Measurements from ENCODE around the gene IL19.

The IL19 gene

DNA sequence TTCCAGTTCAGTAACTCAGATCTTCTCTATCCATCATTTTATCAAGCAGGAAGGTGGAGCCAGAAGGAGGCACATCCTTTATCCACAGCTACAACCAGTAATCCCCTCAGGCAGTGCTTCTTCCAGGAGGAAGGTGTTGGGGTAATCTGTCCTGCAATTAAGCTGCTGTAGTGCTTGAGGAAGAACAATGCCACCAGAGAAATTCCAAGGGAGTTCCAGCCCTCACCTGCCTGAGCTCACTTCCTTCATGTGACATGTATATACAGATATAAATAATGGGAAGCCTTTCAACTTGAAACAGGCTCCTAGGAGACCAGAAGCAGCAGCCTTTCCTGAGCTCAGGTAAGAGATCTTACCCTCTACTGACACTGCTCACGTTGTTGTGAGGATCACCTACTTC lies 92.7 kb downstream of the IL19 start:
- Histone ChIP-seq H3K9me3 (ENCODE audit: control insufficient read depth, insufficient read depth, low read depth, low read length) (no peaks in the 10 kb centered on the region), H3K4me1 (ENCODE audit: control insufficient read depth, insufficient read depth, low read length) (no peaks in the 10 kb centered on the region), H3K9ac (ENCODE audit: low read length) (no peak overlapping the region), H3K36me3 (ENCODE audit: control insufficient read depth, insufficient read depth, low read length) (no peaks in the 10 kb centered on the region), H3K27ac (ENCODE audit: low read depth, low read length) (no peak overlapping the region), H3K4me3 (ENCODE audit: low read depth, low read length) (no peak overlapping the region), H3K27me3 (ENCODE audit: control insufficient read depth, insufficient read depth, low read length) (peaks cover 5% of the 10 kb centered on the region; the same call in 1 of the 2 replicates)

DNA sequence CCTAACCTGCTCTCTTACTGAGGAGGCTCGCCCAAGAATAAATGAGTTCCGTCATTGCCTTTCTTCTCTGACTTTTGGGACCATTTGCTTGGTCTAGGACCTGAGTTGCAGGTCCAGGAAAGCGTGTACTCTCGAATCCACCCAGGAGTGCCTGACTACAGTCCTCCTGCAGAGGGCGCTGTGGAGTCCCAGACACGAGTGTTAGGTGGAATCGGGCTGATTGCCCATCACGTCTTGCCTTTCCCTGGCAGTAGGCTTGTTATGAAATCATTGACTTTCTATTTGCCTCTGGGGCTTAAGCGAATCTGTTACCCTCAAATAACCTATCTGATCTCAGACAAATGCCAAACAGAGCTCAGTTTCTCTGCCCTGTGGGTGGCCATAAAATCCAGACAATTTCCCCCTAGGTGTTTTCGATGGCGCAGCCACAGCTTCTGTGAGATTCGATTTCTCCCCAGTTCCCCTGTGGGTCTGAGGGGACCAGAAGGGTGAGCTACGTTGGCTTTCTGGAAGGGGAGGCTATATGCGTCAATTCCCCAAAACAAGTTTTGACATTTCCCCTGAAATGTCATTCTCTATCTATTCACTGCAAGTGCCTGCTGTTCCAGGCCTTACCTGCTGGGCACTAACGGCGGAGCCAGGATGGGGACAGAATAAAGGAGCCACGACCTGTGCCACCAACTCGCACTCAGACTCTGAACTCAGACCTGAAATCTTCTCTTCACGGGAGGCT lies 94.5 kb downstream of the IL19 start, which contains the start of gene IL20:
TSS of gene IL20 (plus strand) at position 685 of the 733 bp plus-strand sequence. CDS start 230 bp downstream, outside the sequence.
- no peak within 1 kb of the TSS for H3K27ac ChIP-seq (ENCODE audit: low read depth, low read length)
- H3K4me3 ChIP-seq (ENCODE audit: low read depth, low read length), result no peak within 1 kb of the TSS
- no peaks in the 10 kb centered on the region for H3K36me3 ChIP-seq (ENCODE audit: control insufficient read depth, insufficient read depth, low read length)
- H3K9ac ChIP-seq (ENCODE audit: low read length), result no peak within 1 kb of the TSS
- no peaks in the 10 kb centered on the region for H3K9me3 ChIP-seq (ENCODE audit: control insufficient read depth, insufficient read depth, low read depth, low read length)
- no peaks in the 10 kb centered on the region for H3K4me1 ChIP-seq (ENCODE audit: control insufficient read depth, insufficient read depth, low read length)
- H3K27me3 ChIP-seq (ENCODE audit: control insufficient read depth, insufficient read depth, low read length), result no peaks in the 10 kb centered on the region; the same call in 1 of the 2 replicates

DNA sequence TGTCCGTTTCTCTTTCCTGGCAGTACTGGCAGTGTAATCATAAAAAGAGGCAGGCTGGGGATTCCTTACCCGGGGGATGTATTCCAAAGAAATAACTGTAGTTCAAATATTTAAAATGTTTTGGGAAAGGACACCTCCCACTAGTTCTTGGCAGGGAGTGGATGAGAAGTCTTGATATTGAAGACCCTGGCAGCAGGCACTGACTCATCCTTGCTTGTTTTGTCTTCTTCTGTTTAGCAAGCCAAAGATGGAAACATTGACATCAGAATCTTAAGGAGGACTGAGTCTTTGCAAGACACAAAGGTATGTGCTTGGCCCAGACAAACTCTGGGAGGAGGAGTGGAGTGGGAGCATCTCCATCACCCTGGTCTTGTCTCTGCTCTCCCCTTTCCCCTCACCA lies 95.5 kb downstream of the IL19 start:
- Histone ChIP-seq H3K27ac (ENCODE audit: low read depth, low read length) (no peak overlapping the region), H3K27me3 (ENCODE audit: control insufficient read depth, insufficient read depth, low read length) (no peaks in the 10 kb centered on the region; the same call in 1 of the 2 replicates), H3K36me3 (ENCODE audit: control insufficient read depth, insufficient read depth, low read length) (no peaks in the 10 kb centered on the region), H3K9ac (ENCODE audit: low read length) (no peak overlapping the region), H3K4me1 (ENCODE audit: control insufficient read depth, insufficient read depth, low read length) (no peaks in the 10 kb centered on the region), H3K4me3 (ENCODE audit: low read depth, low read length) (no peak overlapping the region), H3K9me3 (ENCODE audit: control insufficient read depth, insufficient read depth, low read depth, low read length) (no peaks in the 10 kb centered on the region)

DNA sequence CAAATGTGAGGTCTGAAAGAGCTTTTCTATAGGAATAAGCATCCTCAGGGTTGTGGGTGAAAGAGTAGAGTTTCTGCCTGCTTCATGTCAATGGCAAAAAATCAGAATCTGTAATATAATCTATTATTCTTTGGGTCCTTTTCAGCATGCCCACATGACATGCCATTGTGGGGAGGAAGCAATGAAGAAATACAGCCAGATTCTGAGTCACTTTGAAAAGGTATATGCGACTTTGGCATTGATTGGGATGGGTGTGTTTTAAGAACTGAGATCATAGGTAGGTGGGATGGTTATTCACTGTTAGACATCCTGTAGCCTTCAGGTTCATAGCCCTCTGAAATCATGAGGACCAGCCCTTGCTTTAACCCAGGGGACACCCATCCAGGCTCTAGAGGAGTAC lies 96.7 kb downstream of the IL19 start:
- H3K27me3 ChIP-seq (ENCODE audit: control insufficient read depth, insufficient read depth, low read length), result no peaks in the 10 kb centered on the region; the same call in 1 of the 2 replicates

DNA sequence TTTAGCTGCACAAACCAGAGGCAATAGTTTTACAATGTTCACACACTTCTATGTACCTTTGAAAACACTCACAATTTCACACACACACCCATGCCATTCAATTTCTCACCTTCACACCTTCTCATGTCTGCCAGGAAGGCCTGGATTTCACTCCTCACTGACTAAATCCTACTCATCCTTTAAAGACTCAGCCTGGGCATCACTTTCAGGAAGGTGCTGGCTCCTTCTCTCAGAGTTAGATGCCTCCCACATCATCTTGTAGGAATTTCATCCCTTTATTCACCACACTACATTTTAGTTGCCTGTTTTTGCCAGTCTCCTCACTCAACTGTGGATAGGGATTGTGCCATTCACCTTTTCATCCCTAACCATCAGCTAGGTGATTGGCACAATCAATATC lies 97.1 kb downstream of the IL19 start:
- Histone ChIP-seq H3K27ac (ENCODE audit: low read depth, low read length) (no peak overlapping the region), H3K27me3 (ENCODE audit: control insufficient read depth, insufficient read depth, low read length) (no peaks in the 10 kb centered on the region; the same call in 1 of the 2 replicates), H3K9ac (ENCODE audit: low read length) (no peak overlapping the region), H3K9me3 (ENCODE audit: control insufficient read depth, insufficient read depth, low read depth, low read length) (peaks cover 5% of the 10 kb centered on the region; the same call in 1 of the 2 replicates), H3K4me3 (ENCODE audit: low read depth, low read length) (no peak overlapping the region), H3K4me1 (ENCODE audit: control insufficient read depth, insufficient read depth, low read length) (no peaks in the 10 kb centered on the region), H3K36me3 (ENCODE audit: control insufficient read depth, insufficient read depth, low read length) (no peaks in the 10 kb centered on the region)

More for the DNA sequence above, 96.7 kb downstream of the IL19 start:
- Histone ChIP-seq H3K9ac (ENCODE audit: low read length) (no peak overlapping the region), H3K9me3 (ENCODE audit: control insufficient read depth, insufficient read depth, low read depth, low read length) (peaks cover 2% of the 10 kb centered on the region; the same call in 1 of the 2 replicates), H3K4me1 (ENCODE audit: control insufficient read depth, insufficient read depth, low read length) (no peaks in the 10 kb centered on the region), H3K27ac (ENCODE audit: low read depth, low read length) (no peak overlapping the region), H3K36me3 (ENCODE audit: control insufficient read depth, insufficient read depth, low read length) (no peaks in the 10 kb centered on the region), H3K4me3 (ENCODE audit: low read depth, low read length) (no peak overlapping the region)

DNA sequence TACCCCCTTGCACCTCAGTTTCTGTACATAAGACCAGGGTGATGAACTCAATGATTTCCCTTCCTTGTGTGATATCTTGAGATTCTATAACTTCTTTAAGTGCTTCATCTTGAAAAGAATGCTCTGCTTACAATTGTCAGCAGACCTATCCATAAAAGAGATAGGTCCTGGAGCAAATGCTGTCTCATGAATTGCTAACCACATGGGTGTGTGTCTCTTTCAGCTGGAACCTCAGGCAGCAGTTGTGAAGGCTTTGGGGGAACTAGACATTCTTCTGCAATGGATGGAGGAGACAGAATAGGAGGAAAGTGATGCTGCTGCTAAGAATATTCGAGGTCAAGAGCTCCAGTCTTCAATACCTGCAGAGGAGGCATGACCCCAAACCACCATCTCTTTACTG lies 97.7 kb downstream of the IL19 start:
- no peaks in the 10 kb centered on the region; the same call in 1 of the 2 replicates for H3K27me3 ChIP-seq (ENCODE audit: control insufficient read depth, insufficient read depth, low read length)
- H3K27ac ChIP-seq (ENCODE audit: low read depth, low read length), result no peak overlapping the region
- H3K36me3 ChIP-seq (ENCODE audit: control insufficient read depth, insufficient read depth, low read length), result no peaks in the 10 kb centered on the region

DNA sequence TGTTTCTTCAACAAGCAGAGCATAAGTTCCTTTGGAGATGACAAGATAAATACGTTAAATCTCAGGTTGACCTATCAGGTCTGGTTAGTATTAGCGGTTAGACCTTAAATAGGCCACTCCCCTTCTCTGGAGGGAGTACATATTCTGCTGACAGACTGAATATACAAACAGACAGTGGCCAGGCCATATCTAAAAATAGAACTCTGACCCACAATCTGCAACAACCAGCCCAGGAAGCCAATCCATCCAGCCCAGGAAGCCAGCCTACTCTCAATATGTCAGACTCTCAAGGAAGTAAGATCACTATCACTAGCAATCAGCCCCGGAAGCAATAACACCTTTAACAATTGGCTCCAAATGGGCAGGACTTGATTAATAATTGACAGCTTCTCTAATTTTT lies 101.6 kb downstream of the IL19 start:
- no peak overlapping the region for H3K27ac ChIP-seq (ENCODE audit: low read depth, low read length)
- no peaks in the 10 kb centered on the region for H3K4me1 ChIP-seq (ENCODE audit: control insufficient read depth, insufficient read depth, low read length)
- no peak overlapping the region for H3K9ac ChIP-seq (ENCODE audit: low read length)
- peaks cover 10% of the 10 kb centered on the region for H3K9me3 ChIP-seq (ENCODE audit: control insufficient read depth, insufficient read depth, low read depth, low read length)
- no peak overlapping the region for H3K4me3 ChIP-seq (ENCODE audit: low read depth, low read length)
- no peaks in the 10 kb centered on the region for H3K27me3 ChIP-seq (ENCODE audit: control insufficient read depth, insufficient read depth, low read length)
- no peaks in the 10 kb centered on the region for H3K36me3 ChIP-seq (ENCODE audit: control insufficient read depth, insufficient read depth, low read length)

More for the DNA sequence above, 97.7 kb downstream of the IL19 start:
- H3K4me1 ChIP-seq (ENCODE audit: control insufficient read depth, insufficient read depth, low read length), result no peaks in the 10 kb centered on the region
- no peak overlapping the region for H3K4me3 ChIP-seq (ENCODE audit: low read depth, low read length)
- no peak overlapping the region for H3K9ac ChIP-seq (ENCODE audit: low read length)
- peaks cover 5% of the 10 kb centered on the region; the same call in 1 of the 2 replicates for H3K9me3 ChIP-seq (ENCODE audit: control insufficient read depth, insufficient read depth, low read depth, low read length)

DNA sequence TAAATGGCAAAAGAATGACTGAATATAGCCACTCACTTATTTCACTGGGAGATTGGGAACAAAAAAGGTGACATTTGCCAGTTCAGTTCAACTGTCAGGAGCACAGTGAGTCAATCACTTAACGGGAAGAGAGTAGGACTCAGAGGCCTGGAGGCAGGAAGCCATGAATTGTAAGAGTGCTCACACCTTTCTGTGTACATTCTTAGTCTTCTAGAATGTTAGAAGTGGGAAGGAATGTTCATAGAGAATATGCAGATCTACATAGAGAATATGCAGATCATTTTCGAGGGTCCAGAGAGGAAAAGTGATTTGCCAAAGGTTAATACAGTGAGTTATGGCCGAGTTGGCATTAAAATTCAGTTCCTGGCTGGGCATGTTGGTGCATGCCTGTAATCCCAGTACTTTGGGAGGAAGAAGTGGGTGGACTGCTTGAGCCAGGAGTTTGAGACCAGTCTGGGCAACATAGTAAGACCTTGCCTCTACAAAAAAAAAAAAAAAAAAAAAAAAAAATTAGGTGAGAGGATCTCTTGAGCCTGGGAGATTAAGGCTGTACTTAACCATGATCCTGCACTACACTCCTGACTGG lies 103.1 kb downstream of the IL19 start:
- Histone ChIP-seq H3K4me1 (ENCODE audit: control insufficient read depth, insufficient read depth, low read length) (no peaks in the 10 kb centered on the region), H3K36me3 (ENCODE audit: control insufficient read depth, insufficient read depth, low read length) (no peaks in the 10 kb centered on the region), H3K9ac (ENCODE audit: low read length) (no peak overlapping the region), H3K27ac (ENCODE audit: low read depth, low read length) (no peak overlapping the region), H3K27me3 (ENCODE audit: control insufficient read depth, insufficient read depth, low read length) (no peaks in the 10 kb centered on the region), H3K9me3 (ENCODE audit: control insufficient read depth, insufficient read depth, low read depth, low read length) (peaks cover 23% of the 10 kb centered on the region), H3K4me3 (ENCODE audit: low read depth, low read length) (no peak overlapping the region)

DNA sequence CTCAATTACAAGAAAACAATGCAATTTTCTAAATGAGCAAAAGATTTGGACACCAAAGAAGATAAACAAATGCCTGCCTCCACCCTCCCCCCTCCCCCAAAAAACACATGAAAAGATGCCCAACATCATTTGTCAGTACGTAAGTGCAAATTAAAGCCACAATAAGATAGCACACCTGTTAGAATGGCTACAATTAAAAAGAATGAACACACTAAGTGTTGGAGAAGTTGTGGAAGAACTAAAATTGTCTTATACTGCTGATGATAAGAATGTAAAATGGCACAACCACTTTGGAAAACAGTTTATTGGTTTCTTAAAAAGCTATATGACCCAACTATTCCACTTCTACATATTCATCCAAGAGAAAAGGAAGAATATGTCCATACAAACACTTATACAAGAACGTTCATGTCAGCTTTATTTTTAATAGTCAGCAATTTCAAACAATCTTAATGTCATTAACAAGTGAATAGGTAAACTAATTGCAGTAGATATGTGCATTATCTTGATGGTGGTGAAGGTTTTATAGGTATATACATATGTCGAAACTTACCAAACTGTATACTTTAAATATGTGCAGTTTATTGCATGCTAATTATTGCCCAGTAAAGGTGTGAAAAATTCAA lies 105.3 kb downstream of the IL19 start:
- no peak overlapping the region for H3K27ac ChIP-seq (ENCODE audit: low read depth, low read length)
- no peaks in the 10 kb centered on the region for H3K4me1 ChIP-seq (ENCODE audit: control insufficient read depth, insufficient read depth, low read length)
- H3K27me3 ChIP-seq (ENCODE audit: control insufficient read depth, insufficient read depth, low read length), result no peaks in the 10 kb centered on the region
- no peak overlapping the region for H3K9ac ChIP-seq (ENCODE audit: low read length)
- no peaks in the 10 kb centered on the region for H3K36me3 ChIP-seq (ENCODE audit: control insufficient read depth, insufficient read depth, low read length)
- H3K9me3 ChIP-seq (ENCODE audit: control insufficient read depth, insufficient read depth, low read depth, low read length), result peaks cover 29% of the 10 kb centered on the region
- H3K4me3 ChIP-seq (ENCODE audit: low read depth, low read length), result no peak overlapping the region

DNA sequence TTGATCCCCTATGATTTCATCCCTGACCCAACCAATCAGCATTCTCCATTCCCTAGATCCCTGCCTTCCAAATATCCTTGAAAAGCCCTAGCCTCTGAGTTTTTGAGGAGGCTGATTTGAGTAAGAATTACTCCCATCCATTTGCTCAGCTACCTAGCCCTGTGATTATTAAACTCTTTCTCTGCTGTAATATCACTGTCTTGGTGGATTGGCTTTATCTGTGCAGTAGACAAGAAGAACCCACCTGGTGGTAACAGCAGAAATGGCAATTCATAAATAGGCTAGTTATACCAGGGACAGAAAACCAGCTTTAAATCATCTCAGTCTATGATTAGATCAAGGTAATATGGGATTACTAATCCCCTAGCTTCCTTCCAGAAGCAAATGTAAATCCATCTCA lies 107.9 kb downstream of the IL19 start:
- Histone ChIP-seq H3K27ac (ENCODE audit: low read depth, low read length) (no peak overlapping the region), H3K9me3 (ENCODE audit: control insufficient read depth, insufficient read depth, low read depth, low read length) (peaks cover 24% of the 10 kb centered on the region), H3K9ac (ENCODE audit: low read length) (no peak overlapping the region), H3K36me3 (ENCODE audit: control insufficient read depth, insufficient read depth, low read length) (no peaks in the 10 kb centered on the region), H3K4me1 (ENCODE audit: control insufficient read depth, insufficient read depth, low read length) (no peaks in the 10 kb centered on the region), H3K4me3 (ENCODE audit: low read depth, low read length) (no peak overlapping the region), H3K27me3 (ENCODE audit: control insufficient read depth, insufficient read depth, low read length) (no peaks in the 10 kb centered on the region)

DNA sequence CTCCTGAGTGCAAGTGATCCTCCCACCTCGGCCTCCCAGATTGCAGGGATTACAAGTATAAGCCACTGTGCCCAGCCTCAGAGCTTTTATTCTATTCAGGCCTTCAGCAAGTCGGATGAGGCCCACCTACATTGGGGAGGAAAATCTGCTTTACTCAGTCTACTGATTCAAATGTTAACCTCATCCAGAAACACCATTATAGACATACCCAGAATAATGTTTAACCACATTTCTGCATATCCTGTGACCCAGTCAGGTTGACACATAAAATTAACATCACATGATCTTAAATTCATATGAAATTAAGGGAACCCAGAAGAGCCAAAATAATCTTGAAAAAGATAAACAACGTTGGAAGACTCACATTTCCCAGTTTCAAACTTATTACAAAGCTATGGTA lies 109.7 kb downstream of the IL19 start:
- Histone ChIP-seq H3K4me1 (ENCODE audit: control insufficient read depth, insufficient read depth, low read length) (no peaks in the 10 kb centered on the region), H3K9me3 (ENCODE audit: control insufficient read depth, insufficient read depth, low read depth, low read length) (peaks cover 24% of the 10 kb centered on the region), H3K4me3 (ENCODE audit: low read depth, low read length) (no peak overlapping the region), H3K27ac (ENCODE audit: low read depth, low read length) (no peak overlapping the region), H3K27me3 (ENCODE audit: control insufficient read depth, insufficient read depth, low read length) (no peaks in the 10 kb centered on the region), H3K9ac (ENCODE audit: low read length) (no peak overlapping the region), H3K36me3 (ENCODE audit: control insufficient read depth, insufficient read depth, low read length) (no peaks in the 10 kb centered on the region)

Measured in HUES6 (cell line).